A673 (cell line): ENCODE results near the gene GRID2. TPM values are rescaled to one million over a fixed set of nuclear protein-coding genes. Genes with fewer than 3 reads are reported as not detected.
"Not testable (repeated sequence)": the region's sequence is repeated elsewhere in the genome, so short reads cannot be mapped to it uniquely, and the experiment has no call there.

ENCODE experiments used
- BruUV-seq: library from RNA; stranded (reverse); fragments of 400-500 nt; replicated peaks from 2 replicates; lab custom pipeline; 2021; lab: Mats Ljungman, UMichigan
- CTCF ChIA-PET: fragments of 300-600 bp; sonication (Branson Sonifier 250); formaldehyde crosslinking; loops from one replicate; lab custom pipeline; 2022; ENCODE audit warnings: antibody characterized with exemption; lab: Charles Lee
- POLR2A ChIA-PET: fragments of 300-600 bp; sonication (Branson Sonifier 250); formaldehyde crosslinking; loops from one replicate; lab custom pipeline; 2022; ENCODE audit warnings: antibody characterized with exemption; ENCODE audit not compliant: low non-redundant PET; lab: Charles Lee
- DNase-seq: peaks from one replicate; pipeline ENCODE4 v3.0.0-alpha.2; 2015; ENCODE audit warnings: low spot score
- H3K27ac ChIP-seq: fragments of 200-600 bp; sonication (generic); 2 replicates; pipeline ENCODE4 v1.5.1; 2016; ENCODE audit warnings: mixed run types, low read depth, mild to moderate bottlenecking, mixed read lengths, antibody characterized with exemption, low read length; ENCODE audit not compliant: poor library complexity, severe bottlenecking
- H3K27me3 ChIP-seq: fragments of 200-600 bp; sonication (generic); replicated peaks from 2 replicates; pipeline ENCODE4 v1.6.1; 2017; ENCODE audit warnings: mixed run types, low read depth, mild to moderate bottlenecking, mixed read lengths, antibody characterized with exemption, low read length; ENCODE audit not compliant: insufficient read depth, poor library complexity
- H3K36me3 ChIP-seq: fragments of 200-600 bp; sonication (generic); 2 replicates; pipeline ENCODE4 v1.6.1; 2016; ENCODE audit warnings: mixed run types, mild to moderate bottlenecking, mixed read lengths, antibody characterized with exemption, low read length; ENCODE audit not compliant: insufficient read depth, poor library complexity, severe bottlenecking
- H3K4me1 ChIP-seq: fragments of 200-600 bp; sonication (generic); 2 replicates; pipeline ENCODE4 v1.6.1; 2017; ENCODE audit warnings: mixed run types, mild to moderate bottlenecking, mixed read lengths, antibody characterized with exemption, low read length; ENCODE audit not compliant: insufficient read depth, poor library complexity, severe bottlenecking
- H3K4me3 ChIP-seq: fragments of 200-600 bp; sonication (generic); 2 replicates; pipeline ENCODE4 v1.5.1; 2016; ENCODE audit warnings: low read depth, mixed run types, mild to moderate bottlenecking, mixed read lengths, low read length; ENCODE audit not compliant: poor library complexity, severe bottlenecking
- H3K9me3 ChIP-seq: fragments of 200-600 bp; sonication (generic); 2 replicates; pipeline ENCODE4 v1.6.1; 2016; ENCODE audit warnings: mixed run types, low read depth, mild to moderate bottlenecking, mixed read lengths, antibody characterized with exemption, low read length; ENCODE audit not compliant: poor library complexity, severe bottlenecking
- CTCF ChIP-seq: fragments of 300-800, 200-600 bp; sonication (generic); conservative IDR thresholded peaks from 2 replicates; pipeline ENCODE4 v1.5.1; 2017; ENCODE audit warnings: low read depth, mild to moderate bottlenecking, antibody characterized with exemption, low read length, moderate library complexity, mixed read lengths
- EZH2 ChIP-seq: fragments of 200-600 bp; sonication (generic); IDR thresholded peaks from 2 replicates; pipeline ENCODE4 v1.6.1; 2017; ENCODE audit warnings: borderline replicate concordance, low read depth, mild to moderate bottlenecking, mixed read lengths, antibody characterized with exemption, low read length; ENCODE audit not compliant: poor library complexity, severe bottlenecking
- intact Hi-C: fragments of 100-400 bp; cut with micrococcal nuclease; formaldehyde crosslinking; loops from one replicate; pipeline ENCODE4 v1.10.0; 2022; ENCODE audit not compliant: unreplicated experiment
- total RNA-seq: library from RNA; stranded (reverse); gene quantifications from 2 replicates; pipeline ENCODE4 v1.2.3, GENCODE V29; 2021

GRID2 gene
- total RNA-seq, 1 experiment from 2014 or later: not detected

- H3K36me3 ChIP-seq, intact Hi-C loops, POLR2A ChIA-PET, DNase-seq, H3K9me3 ChIP-seq, H3K4me3 ChIP-seq, H3K27ac ChIP-seq, BruUV-seq, CTCF ChIA-PET, H3K27me3 ChIP-seq, H3K4me1 ChIP-seq: not testable (repeated sequence)
These were observed 140.5 kb downstream of the GRID2 start for GRCh38 chr4:92444143-92444843.

- POLR2A ChIA-PET: no interaction called here
- Histone ChIP-seq H3K4me1 (no peaks in the 10 kb centered on the region), H3K27ac (no peak overlapping the region), H3K27me3 (no peaks in the 10 kb centered on the region), H3K4me3 (no peak overlapping the region), H3K36me3 (no peaks in the 10 kb centered on the region), H3K9me3 (no peaks in the 10 kb centered on the region)
- no peak for DNase-seq
- CTCF ChIA-PET: no interaction called here
- intact Hi-C loops: no loop called here
- BruUV-seq: no TSS peak
- TF ChIP-seq CTCF: no peak
- no peak for TF ChIP-seq EZH2
These were observed 141.4 kb downstream of the GRID2 start for GRCh38 chr4:92445127-92445526.

GRCh38 chr4:92447255-92447905, 143.6 kb downstream of the GRID2 start:
- intact Hi-C loops: no loop called here
- ChIA-PET POLR2A (no interaction called here), CTCF (no interaction called here)
- Histone ChIP-seq H3K36me3 (no peaks in the 10 kb centered on the region), H3K4me1 (no peaks in the 10 kb centered on the region), H3K27ac (no peak overlapping the region), H3K9me3 (no peaks in the 10 kb centered on the region), H3K27me3 (no peaks in the 10 kb centered on the region), H3K4me3 (no peak overlapping the region)
- TF ChIP-seq EZH2: no peak
- no peak for TF ChIP-seq CTCF
- no peak for DNase-seq
- BruUV-seq: no TSS peak

GRCh38 chr4:92448176-92448575, 144.4 kb downstream of the GRID2 start:
- BruUV-seq, H3K4me3 ChIP-seq, H3K27ac ChIP-seq, H3K9me3 ChIP-seq, intact Hi-C loops, H3K27me3 ChIP-seq, H3K36me3 ChIP-seq, CTCF ChIA-PET, H3K4me1 ChIP-seq, DNase-seq, POLR2A ChIA-PET: not testable (repeated sequence)
